OCI-LY1 (cell line): Measurements from ENCODE around the gene PLEKHA7.
"Not testable (repeated sequence)": the region's sequence is repeated elsewhere in the genome, so short reads cannot be mapped to it uniquely, and the experiment has no call there.

Experiments
- EZH2 ChIP-seq: fragments of 200-600 bp; sonication (generic), shearing (Covaris generic); IDR thresholded peaks from 2 replicates; pipeline ENCODE4 v1.8.0; 2017; ENCODE audit warnings: borderline replicate concordance, mixed run types, mild to moderate bottlenecking, antibody characterized with exemption, low read length, moderate library complexity, mixed read lengths
- TF ChIP-seq, protein P1 (sequence below): fragments of 200-600 bp; sonication (generic), shearing (Covaris generic); IDR thresholded peaks from 2 replicates; pipeline ENCODE4 v1.5.1; 2017; ENCODE audit warnings: mild to moderate bottlenecking, antibody characterized with exemption, low read length, moderate library complexity, mixed read lengths

DNA sequence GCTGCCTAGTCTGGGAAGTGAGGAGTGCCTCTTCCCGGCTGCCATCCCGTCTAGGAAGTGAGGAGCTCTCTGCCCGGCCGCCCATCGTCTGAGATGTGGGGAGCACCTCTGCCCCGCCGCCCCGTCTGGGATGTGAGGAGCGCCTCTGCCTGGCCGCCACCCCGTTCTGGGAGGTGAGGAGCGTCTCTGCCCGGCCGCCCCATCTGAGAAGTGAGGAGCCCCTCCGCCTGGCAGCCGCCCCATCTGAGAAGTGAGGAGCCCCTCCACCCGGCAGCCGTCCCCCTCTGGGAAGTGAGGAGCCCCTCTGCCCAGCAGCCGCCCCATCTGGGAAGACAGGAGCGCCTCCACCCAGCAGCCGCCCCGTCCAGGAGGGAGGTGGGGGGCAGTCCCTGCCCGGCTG, 126.3 kb downstream of the PLEKHA7 start:
- TF ChIP-seq, protein P1, sequence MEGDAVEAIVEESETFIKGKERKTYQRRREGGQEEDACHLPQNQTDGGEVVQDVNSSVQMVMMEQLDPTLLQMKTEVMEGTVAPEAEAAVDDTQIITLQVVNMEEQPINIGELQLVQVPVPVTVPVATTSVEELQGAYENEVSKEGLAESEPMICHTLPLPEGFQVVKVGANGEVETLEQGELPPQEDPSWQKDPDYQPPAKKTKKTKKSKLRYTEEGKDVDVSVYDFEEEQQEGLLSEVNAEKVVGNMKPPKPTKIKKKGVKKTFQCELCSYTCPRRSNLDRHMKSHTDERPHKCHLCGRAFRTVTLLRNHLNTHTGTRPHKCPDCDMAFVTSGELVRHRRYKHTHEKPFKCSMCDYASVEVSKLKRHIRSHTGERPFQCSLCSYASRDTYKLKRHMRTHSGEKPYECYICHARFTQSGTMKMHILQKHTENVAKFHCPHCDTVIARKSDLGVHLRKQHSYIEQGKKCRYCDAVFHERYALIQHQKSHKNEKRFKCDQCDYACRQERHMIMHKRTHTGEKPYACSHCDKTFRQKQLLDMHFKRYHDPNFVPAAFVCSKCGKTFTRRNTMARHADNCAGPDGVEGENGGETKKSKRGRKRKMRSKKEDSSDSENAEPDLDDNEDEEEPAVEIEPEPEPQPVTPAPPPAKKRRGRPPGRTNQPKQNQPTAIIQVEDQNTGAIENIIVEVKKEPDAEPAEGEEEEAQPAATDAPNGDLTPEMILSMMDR, result not testable (repeated sequence)
- not testable (repeated sequence) for TF ChIP-seq EZH2
